BLaER1 treated with 17β-estradiol and CSF1 and Interleukin-3, amounts not matched to agents 10 nM and 100 nM (cell line): ENCODE results near the gene GLRA1.

Experiments used
- H3K27ac ChIP-seq, 11 experiments: shearing (Covaris generic); formaldehyde crosslinking; 2 replicates each; pipeline ENCODE4 v1.8.1; 2022
- H3K27me3 ChIP-seq, 11 experiments: shearing (Covaris generic); formaldehyde crosslinking; 2 replicates each; pipeline ENCODE4 v1.8.1; 2022
- H3K36me3 ChIP-seq, 11 experiments: shearing (Covaris generic); formaldehyde crosslinking; 2 replicates each; pipeline ENCODE4 v1.8.1; 2022
- H3K4me1 ChIP-seq, 10 experiments: shearing (Covaris generic); formaldehyde crosslinking; 2 replicates each; pipeline ENCODE4 v1.8.1; 2022
- H3K4me2 ChIP-seq, 11 experiments: shearing (Covaris generic); formaldehyde crosslinking; 2 replicates each; pipeline ENCODE4 v1.8.1; 2022
- H3K4me3 ChIP-seq, 10 experiments: shearing (Covaris generic); formaldehyde crosslinking; 2 replicates each; pipeline ENCODE4 v1.8.1; 2022
- H3K9ac ChIP-seq, 11 experiments: shearing (Covaris generic); formaldehyde crosslinking; 2 replicates each; pipeline ENCODE4 v1.8.1; 2022
- H3K9me3 ChIP-seq, 11 experiments: shearing (Covaris generic); formaldehyde crosslinking; replicated peaks in 1 of 11; 2 replicates each; pipeline ENCODE4 v1.8.1; 2022
- H4K20me1 ChIP-seq, 11 experiments: shearing (Covaris generic); formaldehyde crosslinking; 2 replicates each; pipeline ENCODE4 v1.8.1; 2022
- Cebpa-rat ChIP-seq, 11 experiments: shearing (Covaris generic); IDR thresholded peaks; 2 replicates each; pipeline ENCODE4 v1.8.1; 2022

GLRA1 gene

GRCh38 chr5:151822141-151822540, 102.5 kb downstream of the GLRA1 start:
- Histone ChIP-seq H3K9ac (no peak overlapping the region), H3K4me3 (no peak overlapping the region), H3K9me3 (no peaks in the 10 kb centered on the region), H3K36me3 (peaks cover 0 to 17% (median 3%) of the 10 kb centered on the region in 11 experiments; a peak in 8 of 22 replicates), H4K20me1 (peaks cover 0 to 22% (median 3%) of the 10 kb centered on the region in 11 experiments; a peak in 8 of 22 replicates), H3K27me3 (no peaks in the 10 kb centered on the region), H3K4me1 (peaks cover 4 to 26% (median 21%) of the 10 kb centered on the region in 10 experiments; a peak in 19 of 20 replicates), H3K27ac (peak overlapping the region in 2 of 11 experiments; percentile 11 to 19; a peak in 2 of 22 replicates), H3K4me2 (peak overlapping the region in 7 of 11 experiments; percentile 21 to 56 (median 41); a peak in 10 of 22 replicates)
- no peak for TF ChIP-seq Cebpa-rat (IDR thresholded peaks at IDR 0.05)

GRCh38 chr5:151820903-151821302, 103.7 kb downstream of the GLRA1 start:
- peaks cover 0 to 24% (median 12%) of the 10 kb centered on the region in 11 experiments; a peak in 14 of 22 replicates for H3K36me3 ChIP-seq
- no peaks in the 10 kb centered on the region for H3K27me3 ChIP-seq
- no peak overlapping the region for H3K9ac ChIP-seq
- no peak overlapping the region for H3K4me2 ChIP-seq
- TF ChIP-seq Cebpa-rat (IDR thresholded peaks at IDR 0.05), result no peak
- H3K27ac ChIP-seq, result no peak overlapping the region
- no peaks in the 10 kb centered on the region for H3K9me3 ChIP-seq
- peaks cover 0 to 34% (median 3%) of the 10 kb centered on the region in 11 experiments; a peak in 8 of 22 replicates for H4K20me1 ChIP-seq
- H3K4me3 ChIP-seq, result no peak overlapping the region
- peaks cover 4 to 26% (median 21%) of the 10 kb centered on the region in 10 experiments; a peak in 19 of 20 replicates for H3K4me1 ChIP-seq

- Histone ChIP-seq H3K9me3 (no peaks in the 10 kb centered on the region), H4K20me1 (peaks cover 0 to 36% (median 0%) of the 10 kb centered on the region in 11 experiments; a peak in 7 of 22 replicates), H3K9ac (no peak overlapping the region), H3K4me3 (no peak overlapping the region), H3K27ac (no peak overlapping the region), H3K4me1 (peaks cover 4 to 26% (median 21%) of the 10 kb centered on the region in 10 experiments; a peak in 19 of 20 replicates), H3K36me3 (peaks cover 4 to 30% (median 14%) of the 10 kb centered on the region in 11 experiments; a peak in 14 of 22 replicates), H3K27me3 (no peaks in the 10 kb centered on the region), H3K4me2 (no peak overlapping the region)
- TF ChIP-seq Cebpa-rat (IDR thresholded peaks at IDR 0.05), result no peak
Observed at GRCh38 chr5:151820271-151820670, 104.4 kb downstream of the GLRA1 start.

- H3K4me3 ChIP-seq, result no peak overlapping the region
- H3K27me3 ChIP-seq, result no peaks in the 10 kb centered on the region
- H3K27ac ChIP-seq, result no peak overlapping the region
- H3K4me1 ChIP-seq, result peaks cover 4 to 26% (median 21%) of the 10 kb centered on the region in 10 experiments; a peak in 19 of 20 replicates
- peaks cover 9 to 34% (median 18%) of the 10 kb centered on the region in 11 experiments; a peak in 17 of 22 replicates for H3K36me3 ChIP-seq
- no peak for TF ChIP-seq Cebpa-rat (IDR thresholded peaks at IDR 0.05)
- H3K9ac ChIP-seq, result no peak overlapping the region
- H3K9me3 ChIP-seq, result no peaks in the 10 kb centered on the region
- H4K20me1 ChIP-seq, result peaks cover 0 to 37% (median 0%) of the 10 kb centered on the region in 11 experiments; a peak in 6 of 22 replicates
- no peak overlapping the region for H3K4me2 ChIP-seq
Observed at GRCh38 chr5:151819830-151820229, 104.8 kb downstream of the GLRA1 start.

GRCh38 chr5:151815051-151815450, 109.6 kb downstream of the GLRA1 start:
- peaks cover 52 to 82% (median 63%) of the 10 kb centered on the region in 11 experiments for H3K36me3 ChIP-seq
- no peak for TF ChIP-seq Cebpa-rat (IDR thresholded peaks at IDR 0.05)

GRCh38 chr5:151812757-151813309, 111.8 kb downstream of the GLRA1 start:
- Histone ChIP-seq H3K9me3 (no peaks in the 10 kb centered on the region), H3K27me3 (no peaks in the 10 kb centered on the region), H4K20me1 (peaks cover 0 to 87% (median 21%) of the 10 kb centered on the region in 11 experiments; a peak in 12 of 22 replicates), H3K4me3 (no peak overlapping the region), H3K4me2 (no peak overlapping the region), H3K27ac (no peak overlapping the region), H3K36me3 (peaks cover 71 to 94% (median 85%) of the 10 kb centered on the region in 11 experiments), H3K4me1 (peaks cover 0 to 28% (median 0%) of the 10 kb centered on the region in 10 experiments; a peak in 6 of 20 replicates), H3K9ac (no peak overlapping the region)
- no peak for TF ChIP-seq Cebpa-rat (IDR thresholded peaks at IDR 0.05)

More at GRCh38 chr5:151815051-151815450, 109.6 kb downstream of the GLRA1 start:
- Histone ChIP-seq H3K27me3 (no peaks in the 10 kb centered on the region), H3K4me1 (peaks cover 0 to 13% (median 0%) of the 10 kb centered on the region in 10 experiments; a peak in 6 of 20 replicates), H3K27ac (no peak overlapping the region), H4K20me1 (peaks cover 0 to 65% (median 10%) of the 10 kb centered on the region in 11 experiments; a peak in 11 of 22 replicates), H3K4me3 (no peak overlapping the region), H3K4me2 (no peak overlapping the region), H3K9me3 (no peaks in the 10 kb centered on the region), H3K9ac (no peak overlapping the region)

- Histone ChIP-seq H3K9ac (no peak overlapping the region), H3K4me1 (peaks cover 0 to 28% (median 0%) of the 10 kb centered on the region in 10 experiments; a peak in 6 of 20 replicates), H3K4me2 (no peak overlapping the region), H3K36me3 (peaks cover 78 to 100% (median 93%) of the 10 kb centered on the region in 11 experiments), H3K27ac (no peak overlapping the region), H3K27me3 (no peaks in the 10 kb centered on the region), H3K9me3 (no peaks in the 10 kb centered on the region), H4K20me1 (peaks cover 0 to 92% (median 26%) of the 10 kb centered on the region in 11 experiments; a peak in 14 of 22 replicates), H3K4me3 (no peak overlapping the region)
- no peak for TF ChIP-seq Cebpa-rat (IDR thresholded peaks at IDR 0.05)
Observed at GRCh38 chr5:151811593-151812321, 112.9 kb downstream of the GLRA1 start.

- no peak for TF ChIP-seq Cebpa-rat (IDR thresholded peaks at IDR 0.05)
- H3K4me2 ChIP-seq, result peak overlapping the region in 3 of 11 experiments; percentile 13 to 39 (median 24); a peak in 3 of 22 replicates
- H3K9ac ChIP-seq, result no peak overlapping the region
- no peak overlapping the region for H3K27ac ChIP-seq
- no peak overlapping the region for H3K4me3 ChIP-seq
- peaks cover 0 to 92% (median 35%) of the 10 kb centered on the region in 11 experiments; a peak in 15 of 22 replicates for H4K20me1 ChIP-seq
- H3K27me3 ChIP-seq, result no peaks in the 10 kb centered on the region
- peaks cover 0 to 28% (median 0%) of the 10 kb centered on the region in 10 experiments; a peak in 6 of 20 replicates for H3K4me1 ChIP-seq
- H3K36me3 ChIP-seq, result peaks cover 81 to 100% (median 96%) of the 10 kb centered on the region in 11 experiments
- H3K9me3 ChIP-seq, result no peaks in the 10 kb centered on the region
Observed at GRCh38 chr5:151810897-151811296, 113.8 kb downstream of the GLRA1 start.

- H3K27me3 ChIP-seq, result no peaks in the 10 kb centered on the region
- H3K4me3 ChIP-seq, result no peak overlapping the region
- H3K27ac ChIP-seq, result no peak overlapping the region
- H3K9ac ChIP-seq, result no peak overlapping the region
- H4K20me1 ChIP-seq, result peaks cover 0 to 94% (median 39%) of the 10 kb centered on the region in 11 experiments; a peak in 15 of 22 replicates
- TF ChIP-seq Cebpa-rat (IDR thresholded peaks at IDR 0.05), result no peak
- H3K4me1 ChIP-seq, result peaks cover 0 to 28% (median 0%) of the 10 kb centered on the region in 10 experiments; a peak in 6 of 20 replicates
- peaks cover 86 to 100% (median 99%) of the 10 kb centered on the region in 11 experiments for H3K36me3 ChIP-seq
- H3K9me3 ChIP-seq, result no peaks in the 10 kb centered on the region
- peak overlapping the region in 3 of 11 experiments; percentile 13 to 39 (median 24); a peak in 3 of 22 replicates for H3K4me2 ChIP-seq
Observed at GRCh38 chr5:151810449-151810848, 114.2 kb downstream of the GLRA1 start.
